Caki2 (cell line): ENCODE data around the gene DHX16. TPM values are rescaled to one million over a fixed set of nuclear protein-coding genes. Genes with fewer than 3 reads are reported as not detected.

ENCODE experiments used
- DNase-seq: peaks from one replicate; pipeline ENCODE4 v3.0.0-alpha.2; 2015; ENCODE audit warnings: low read depth
- in situ Hi-C: cut with HindIII; loops from 2 replicates; pipeline ENCODE4 v1.10.0; 2016; ENCODE audit warnings: low sequenced_read_pairs, low pct_unique_long_range_greater_than_20kb, mixed read lengths
- total RNA-seq: library from RNA; depleted of rRNA; stranded (reverse); fragments of >200 nt; shearing (Covaris generic); gene quantifications from 2 replicates; pipeline ENCODE4 v1.2.3, GENCODE V29; 2014; ENCODE audit warnings: low replicate concordance

DHX16 gene
- total RNA-seq, 1 experiment from 2014 or later: 37.5 TPM

DNA sequence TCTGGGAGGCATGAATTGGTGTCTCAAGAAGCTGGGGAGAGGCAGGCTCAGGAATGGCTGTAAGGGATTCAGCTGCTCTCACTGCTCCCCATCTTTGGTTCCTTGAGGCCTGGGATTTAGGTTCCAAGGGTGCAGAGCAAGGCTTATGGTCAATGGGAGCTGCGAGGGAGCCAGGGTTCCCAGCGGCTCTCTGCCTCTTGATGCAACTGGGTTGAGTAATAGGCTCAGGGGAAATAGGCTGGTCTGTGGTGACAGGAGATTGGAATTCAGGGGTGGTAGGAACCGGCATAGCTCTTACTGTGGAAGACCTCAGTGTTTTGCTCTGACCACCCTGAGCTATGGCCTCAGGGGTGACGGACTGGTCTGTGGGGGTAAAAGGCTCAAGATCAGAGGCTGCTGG lies 31.0 kb upstream of the DHX16 start:
- in situ Hi-C loops: no loop called here
- no peak for DNase-seq

- in situ Hi-C loops: no loop called here
- DNase-seq: no peak
These were observed 30.2 kb upstream of the DHX16 start for GRCh38 chr6:30703011-30703410.

- in situ Hi-C loops: no loop called here
- DNase-seq: peak; percentile 38
These were observed 27.5 kb upstream of the DHX16 start for GRCh38 chr6:30700340-30700739.

- DNase-seq: no peak
- in situ Hi-C loops: no loop called here
These were observed 23.6 kb upstream of the DHX16 start for GRCh38 chr6:30696432-30696831.

DNA sequence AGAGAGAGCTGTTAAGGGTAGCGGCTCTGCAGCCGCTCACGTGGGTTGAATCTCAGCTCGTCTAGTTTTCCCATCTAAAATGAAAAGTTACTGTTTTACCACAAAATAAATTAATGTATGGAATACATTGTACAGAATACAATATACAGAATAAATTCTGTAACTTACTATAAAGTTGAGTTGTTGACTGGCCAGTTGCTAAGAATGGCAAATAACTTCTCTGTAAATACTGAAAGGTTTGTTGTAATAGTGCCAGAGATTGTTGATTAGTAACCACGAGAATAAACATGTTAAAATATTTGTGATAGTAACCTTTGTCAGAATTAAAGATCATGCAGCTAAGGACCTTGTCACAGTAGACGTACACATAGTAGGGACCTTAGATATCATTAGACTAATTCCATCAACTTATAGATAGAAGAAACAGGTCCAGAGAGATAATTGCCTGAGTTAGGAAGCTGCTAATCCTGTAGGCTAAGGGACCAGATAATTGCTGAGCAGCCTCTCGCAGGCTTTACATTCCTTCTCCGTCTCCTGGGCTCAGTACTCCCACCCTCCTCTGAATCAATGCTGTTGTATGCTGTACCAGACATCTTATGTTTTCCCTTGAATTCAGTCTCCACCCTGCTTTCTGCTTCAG lies 18.5 kb upstream of the DHX16 start:
- peak; percentile 61 for DNase-seq
- in situ Hi-C loops: no loop called here

- DNase-seq: peak; percentile 89
- in situ Hi-C loops: no loop called here
These were observed 17.8 kb upstream of the DHX16 start, which contains the start of gene NRM for GRCh38 chr6:30690403-30691207. TSS of gene NRM (minus strand) at chr6:30690984. CDS start at chr6:30690974, 10 bp downstream.

DNA sequence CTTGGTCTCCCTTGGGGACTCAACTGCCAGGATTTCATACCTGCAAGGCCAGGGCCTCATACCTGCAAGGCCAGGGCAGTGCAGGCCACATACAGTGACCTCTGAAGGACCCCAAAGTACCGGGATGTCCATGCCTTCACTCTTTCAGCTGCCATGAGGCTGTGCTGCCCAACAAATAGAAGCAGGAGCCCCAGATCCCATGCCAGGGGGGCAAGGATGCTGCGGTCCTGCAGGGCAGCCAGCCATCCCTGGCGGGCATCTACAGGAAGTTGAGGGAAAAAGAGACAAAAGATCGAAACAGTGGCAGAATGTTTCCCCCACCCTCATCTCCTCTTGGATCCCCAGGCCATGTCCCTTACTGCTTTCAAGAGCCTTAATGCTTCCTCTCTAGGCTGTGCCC lies 17.2 kb upstream of the DHX16 start:
- no peak for DNase-seq
- in situ Hi-C loops: no loop called here

DNA sequence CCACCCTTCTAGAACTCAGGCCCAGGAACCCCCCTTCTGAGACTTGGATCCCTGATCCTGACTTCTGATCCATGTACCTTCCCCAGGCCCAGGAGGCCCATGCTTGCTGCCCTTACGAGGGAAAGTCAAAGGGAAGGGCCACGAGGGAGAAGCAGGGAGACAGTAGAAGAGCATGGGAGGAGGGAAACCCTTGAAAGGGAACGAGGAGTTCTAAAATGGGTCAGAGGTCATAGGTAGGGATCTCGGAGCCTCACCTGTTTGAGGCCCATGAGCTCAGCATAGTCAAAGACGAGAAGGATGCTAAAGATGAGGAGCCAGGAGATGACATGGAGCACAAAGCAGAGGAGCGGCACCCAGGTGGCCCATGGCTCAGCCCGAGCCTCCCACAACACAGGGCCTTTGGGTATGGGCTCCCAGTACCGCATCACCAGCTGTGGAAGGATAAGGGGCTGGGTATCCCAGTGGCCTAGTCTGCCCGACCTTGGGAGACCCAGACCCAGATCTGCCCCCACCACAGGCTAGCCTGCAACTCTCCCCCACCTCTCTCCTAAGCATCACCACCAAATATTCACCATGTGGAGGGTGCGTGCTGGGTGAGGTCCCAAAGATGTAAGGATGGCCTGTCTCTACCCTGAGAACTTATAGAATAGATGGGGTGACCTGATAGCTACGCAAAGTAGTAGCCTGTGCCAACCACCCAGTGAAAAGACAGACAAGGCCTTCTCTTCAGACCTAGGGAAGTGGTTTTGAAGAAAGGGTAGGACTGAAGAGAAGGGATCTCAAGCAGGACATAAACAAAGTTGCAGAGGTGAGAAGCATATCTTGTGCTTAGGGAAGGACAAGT lies 16.4 kb upstream of the DHX16 start:
- no peak for DNase-seq
- in situ Hi-C loops: no loop called here

DNA sequence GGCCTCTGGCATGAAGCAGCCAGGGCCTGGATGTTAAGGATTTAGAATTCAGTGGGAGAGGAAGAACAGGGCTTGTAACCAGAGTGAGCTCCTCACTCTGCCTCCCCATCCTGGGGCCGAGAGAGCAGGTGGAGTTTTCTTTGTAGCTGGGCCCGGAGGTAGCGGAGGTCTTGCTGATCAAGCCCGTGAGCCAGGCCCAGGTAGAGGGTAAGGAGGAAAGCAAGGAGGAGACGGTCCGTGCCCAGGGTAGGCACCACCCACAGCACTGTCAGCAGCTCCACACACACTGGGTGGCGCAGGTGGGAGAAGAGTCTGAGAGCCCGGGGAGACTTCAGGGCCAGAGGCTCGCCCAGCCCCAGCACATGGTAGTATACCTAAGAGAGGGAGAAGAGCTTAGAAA lies 15.8 kb upstream of the DHX16 start:
- in situ Hi-C loops: no loop called here
- no peak for DNase-seq

- in situ Hi-C loops: no loop called here
- no peak for DNase-seq
These were observed 15.0 kb upstream of the DHX16 start for GRCh38 chr6:30687659-30688431.

DNA sequence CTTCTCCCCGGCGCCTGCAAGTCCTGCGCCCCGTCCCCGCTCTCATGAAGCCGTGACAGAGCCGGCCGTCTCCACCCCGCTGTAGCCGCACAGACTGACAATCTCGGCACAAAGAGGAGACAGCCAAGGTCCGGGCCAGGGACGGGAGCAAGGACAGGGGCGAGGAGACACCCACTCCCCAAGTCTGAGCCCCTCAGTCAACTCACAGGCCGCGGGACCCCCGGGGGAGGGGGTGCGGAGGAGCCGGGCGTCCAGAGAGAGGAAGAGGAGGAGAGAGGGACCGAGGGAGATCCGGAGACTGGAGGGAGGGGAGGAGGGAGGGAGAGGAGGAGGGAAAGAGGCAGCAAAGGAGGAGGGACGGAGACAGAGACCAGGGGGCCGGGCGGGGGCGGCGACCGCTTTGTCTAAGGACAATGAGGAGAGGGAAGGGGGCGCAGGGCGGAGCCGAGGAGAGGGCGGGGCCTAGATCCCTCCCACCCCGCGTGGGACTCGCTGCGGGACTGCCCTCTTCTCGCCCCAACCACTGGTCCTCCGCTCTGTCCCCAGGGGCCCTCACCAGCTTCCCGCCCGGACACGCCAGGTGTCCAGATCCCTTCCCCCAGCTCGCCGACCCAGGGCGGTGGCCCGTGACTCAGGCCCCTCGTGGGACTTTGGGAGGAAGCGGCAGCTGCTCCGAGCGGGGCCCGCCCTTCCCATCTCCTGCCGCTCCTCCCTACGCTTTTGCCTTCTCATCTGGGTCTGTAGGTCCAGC lies 14.3 kb upstream of the DHX16 start:
- peak; percentile 99 for DNase-seq
- in situ Hi-C loops: no loop called here

DNA sequence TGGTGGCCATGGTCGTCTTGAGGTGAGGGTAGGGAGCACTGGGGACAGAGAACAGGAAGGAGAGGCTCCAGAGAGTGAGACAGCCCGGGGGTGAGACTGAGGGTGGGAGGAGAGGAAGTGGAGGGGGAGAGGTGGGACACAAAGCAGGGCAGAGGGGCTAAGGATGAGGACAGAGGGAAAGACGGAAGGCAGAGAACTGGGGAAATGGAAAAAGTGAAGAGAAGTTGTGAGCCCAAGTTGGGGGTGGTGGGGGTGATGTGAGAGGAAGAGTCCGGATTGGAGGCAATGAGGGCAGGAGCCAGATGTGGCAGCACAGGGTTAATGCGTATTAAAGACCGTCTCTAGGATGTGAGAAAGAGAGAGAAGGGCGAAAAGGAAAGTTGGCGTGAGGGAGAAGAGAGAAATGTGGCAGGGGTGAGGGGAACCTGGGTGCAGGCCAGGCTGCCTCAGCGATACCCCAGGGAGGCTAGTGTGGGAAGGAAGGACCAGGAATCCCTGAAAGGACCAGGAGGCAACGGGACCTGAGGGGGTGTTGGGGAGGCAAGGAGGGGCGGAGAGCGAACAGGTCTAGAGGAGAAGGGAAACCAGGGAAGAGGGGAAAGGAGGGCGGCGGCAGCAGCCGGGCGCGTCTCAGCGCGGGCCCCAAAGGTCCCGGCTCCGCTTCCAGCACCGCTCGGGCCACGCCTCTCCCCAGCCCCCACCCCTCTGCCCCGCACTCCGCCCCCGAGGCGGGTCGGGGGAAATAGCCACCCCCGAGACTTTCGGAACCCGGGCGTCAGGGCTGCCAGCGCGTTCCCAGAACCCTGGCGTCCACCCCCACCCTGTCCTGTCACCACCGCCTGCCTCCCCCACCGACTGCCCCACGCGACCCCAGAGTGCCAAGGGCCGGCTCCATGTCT lies 13.5 kb upstream of the DHX16 start, which contains the start of gene PPP1R18:
Gene PPP1R18, minus strand, starts transcription at position 637 of the 899 bp plus-strand sequence. Its CDS starts 627 bp downstream, at position 10.
- peak; percentile 49 for DNase-seq
- in situ Hi-C loops: no loop called here

GRCh38 chr6:30685157-30686008 lies 12.6 kb upstream of the DHX16 start:
- DNase-seq: no peak
- in situ Hi-C loops: no loop called here

GRCh38 chr6:30684386-30685156 lies 11.8 kb upstream of the DHX16 start:
- DNase-seq: no peak

GRCh38 chr6:30683980-30684338 lies 11.2 kb upstream of the DHX16 start:
- in situ Hi-C loops: no loop called here
- no peak for DNase-seq

More at GRCh38 chr6:30684386-30685156, 11.8 kb upstream of the DHX16 start:
- in situ Hi-C loops: no loop called here
